AG10803 (cell line): ENCODE measurements around the gene LIMS3.
"Not testable (repeated sequence)": the region's sequence is repeated elsewhere in the genome, so short reads cannot be mapped to it uniquely, and the experiment has no call there.

Source experiments
- DNase-seq: peaks from one replicate; pipeline ENCODE4 v3.0.0; 2010; ENCODE audit warnings: low read depth
- H3K4me3 ChIP-seq: 2 replicates; pipeline ENCODE4 v1.5.1; 2011; ENCODE audit warnings: mild to moderate bottlenecking, low read length, control low read depth

LIMS3 gene, protein sequence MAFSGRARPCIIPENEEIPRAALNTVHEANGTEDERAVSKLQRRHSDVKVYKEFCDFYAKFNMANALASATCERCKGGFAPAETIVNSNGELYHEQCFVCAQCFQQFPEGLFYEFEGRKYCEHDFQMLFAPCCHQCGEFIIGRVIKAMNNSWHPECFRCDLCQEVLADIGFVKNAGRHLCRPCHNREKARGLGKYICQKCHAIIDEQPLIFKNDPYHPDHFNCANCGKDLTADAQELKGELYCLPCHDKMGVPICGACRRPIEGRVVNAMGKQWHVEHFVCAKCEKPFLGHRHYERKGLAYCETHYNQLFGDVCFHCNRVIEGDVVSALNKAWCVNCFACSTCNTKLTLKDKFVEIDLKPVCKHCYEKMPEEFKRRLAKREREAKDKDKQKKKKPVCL

DNA sequence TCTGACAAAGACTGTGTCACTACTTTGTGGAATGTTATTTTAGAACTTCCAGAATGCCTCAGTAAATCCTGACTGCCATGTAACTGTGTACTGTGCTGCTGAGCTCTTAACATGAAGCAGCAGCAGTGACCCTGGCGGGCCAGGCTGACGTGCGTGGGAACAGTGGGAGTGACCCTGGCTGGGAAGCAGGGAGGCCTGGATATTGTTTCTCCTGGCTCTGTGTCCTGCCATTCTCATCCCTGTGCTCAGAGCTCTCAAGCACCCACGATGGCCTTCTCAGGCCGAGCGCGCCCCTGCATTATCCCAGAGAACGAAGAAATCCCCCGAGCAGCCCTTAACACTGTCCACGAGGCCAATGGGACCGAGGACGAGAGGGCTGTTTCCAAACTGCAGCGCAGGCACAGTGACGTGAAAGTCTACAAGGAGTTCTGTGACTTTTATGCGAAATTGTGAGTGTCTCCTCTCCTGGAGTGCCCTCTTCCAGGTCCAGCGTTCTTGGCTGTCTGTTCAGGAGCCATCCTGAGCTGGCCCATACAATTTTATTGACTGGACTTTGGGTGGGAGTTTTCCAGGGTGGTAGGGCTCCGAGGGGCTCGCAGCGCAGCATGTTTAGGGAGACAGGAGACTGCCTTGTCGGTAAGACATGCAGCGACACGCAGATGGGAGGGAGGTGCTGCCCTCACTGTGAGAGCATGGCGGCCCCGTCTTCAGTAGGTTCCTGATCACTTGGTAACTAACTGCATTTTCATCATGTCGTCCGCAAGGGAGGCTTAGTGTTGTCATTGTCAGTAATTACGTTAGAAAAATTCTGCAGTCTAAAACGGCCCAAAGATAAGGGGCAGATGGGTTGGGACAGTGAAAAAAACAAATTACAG, at the start of gene LIMS3:
TSS of gene LIMS3 (plus strand) at position 227 of the 875 bp plus-strand sequence. CDS start at position 268, 41 bp downstream.
- H3K4me3 ChIP-seq, DNase-seq: not testable (repeated sequence)

DNA sequence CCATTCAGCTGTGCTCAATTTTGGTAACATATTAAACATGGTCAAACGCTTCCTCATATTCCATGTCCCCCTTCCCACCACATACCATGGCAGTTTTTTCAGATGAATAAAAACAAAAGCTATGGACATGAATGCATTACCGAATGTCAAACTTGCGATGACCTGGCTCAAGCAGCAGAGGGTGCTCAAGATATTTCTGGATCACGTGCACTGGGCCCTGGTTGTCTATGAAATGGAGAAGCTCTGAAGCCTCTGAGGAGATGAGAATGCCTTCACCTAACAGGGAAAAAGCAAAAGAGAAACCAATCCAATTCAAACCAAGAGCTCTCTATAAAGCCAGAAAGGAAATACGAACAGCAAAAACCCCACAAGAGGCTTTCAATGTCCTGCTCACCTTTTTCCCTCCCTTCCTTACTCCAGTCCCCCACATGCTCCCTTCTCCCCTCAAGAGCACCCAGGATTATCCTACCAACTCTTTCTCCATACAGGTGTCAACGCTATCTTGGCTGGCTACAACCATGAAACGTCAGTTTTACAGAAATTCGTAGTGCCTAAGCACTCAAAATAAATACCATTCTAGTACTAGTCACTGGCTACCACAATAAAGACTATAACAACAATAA, 27.2 kb upstream of the LIMS3 start:
- not testable (repeated sequence) for H3K4me3 ChIP-seq, DNase-seq

DNA sequence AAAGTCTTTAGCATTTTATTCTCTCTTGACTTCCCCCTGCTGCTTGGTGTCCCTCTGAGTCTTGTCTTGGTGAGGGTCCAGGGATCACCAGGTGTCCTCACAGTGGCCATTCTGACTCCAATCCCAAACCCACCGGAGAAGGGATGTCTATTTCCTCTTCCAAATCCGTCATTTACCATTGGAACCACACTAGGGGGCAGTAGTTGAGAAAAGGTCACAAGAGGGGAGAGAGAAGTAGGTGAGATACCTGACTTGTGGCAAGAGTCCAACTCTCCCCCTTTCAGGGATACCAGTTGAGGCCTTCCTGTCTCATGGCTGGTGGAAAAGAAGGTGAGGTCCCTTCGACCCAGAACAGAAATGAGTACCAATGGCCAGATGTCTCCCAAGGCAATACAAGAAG, 21.9 kb upstream of the LIMS3 start:
- not testable (repeated sequence) for H3K4me3 ChIP-seq, DNase-seq

DNA sequence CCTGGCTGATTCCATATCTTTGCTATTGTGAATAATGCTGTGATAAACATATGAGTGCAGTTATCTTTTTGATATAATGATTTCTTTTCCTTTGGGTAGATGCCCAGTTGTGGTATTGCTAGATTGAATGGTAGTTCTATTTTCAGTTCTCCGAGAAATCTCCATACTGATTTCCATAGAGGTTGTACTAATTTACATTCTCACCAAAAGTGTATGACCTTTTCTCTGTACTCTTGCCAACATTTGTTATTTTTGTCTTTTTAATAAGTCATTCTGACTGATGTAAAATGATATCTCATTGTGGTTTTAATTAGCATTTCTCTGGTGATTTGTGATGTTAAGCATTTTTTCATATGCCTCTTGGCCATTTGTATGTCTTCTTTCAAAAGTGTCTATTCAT, 16.4 kb upstream of the LIMS3 start:
- DNase-seq, result not testable (repeated sequence)

DNA sequence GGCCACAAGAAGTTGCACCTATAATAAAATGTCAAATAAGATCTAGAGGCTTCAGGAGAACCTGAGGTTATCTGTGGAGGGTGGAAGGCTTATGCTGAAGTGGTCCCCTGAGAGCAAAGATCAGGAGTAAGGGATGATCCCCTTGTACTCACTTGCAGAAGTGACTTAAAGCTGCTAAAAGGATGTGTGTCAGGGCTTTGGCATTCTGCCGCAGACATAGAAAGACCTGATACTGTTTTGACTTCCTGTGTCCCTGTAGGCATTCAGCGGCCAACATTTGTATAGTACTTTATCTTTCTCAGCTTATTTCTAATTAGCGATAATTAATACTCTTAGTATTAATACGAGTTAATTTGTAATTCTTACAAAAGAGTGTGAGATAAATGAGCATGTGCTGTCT, 10.1 kb upstream of the LIMS3 start:
- not testable (repeated sequence) for H3K4me3 ChIP-seq, DNase-seq

More for the DNA sequence above, 16.4 kb upstream of the LIMS3 start:
- not testable (repeated sequence) for H3K4me3 ChIP-seq

DNA sequence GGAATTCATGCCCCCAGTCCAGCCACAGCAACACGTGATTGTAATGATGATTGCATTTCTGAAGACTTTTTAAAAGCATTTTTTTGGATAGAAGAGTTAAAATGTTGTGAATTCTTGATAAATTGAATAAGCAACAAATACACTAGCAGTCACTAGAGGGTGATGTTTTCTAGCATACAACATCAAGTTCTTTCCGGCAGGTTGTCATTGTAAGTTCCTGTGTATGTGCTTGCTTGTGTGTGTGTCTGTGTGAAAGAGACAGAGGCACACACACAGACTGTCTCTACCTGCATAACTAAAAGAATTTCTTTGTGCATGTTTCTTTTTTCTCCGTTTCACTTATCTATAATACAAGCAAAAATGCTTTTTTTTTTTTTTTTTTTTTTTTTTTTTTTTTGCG, 8.6 kb upstream of the LIMS3 start:
- H3K4me3 ChIP-seq, DNase-seq: not testable (repeated sequence)

DNA sequence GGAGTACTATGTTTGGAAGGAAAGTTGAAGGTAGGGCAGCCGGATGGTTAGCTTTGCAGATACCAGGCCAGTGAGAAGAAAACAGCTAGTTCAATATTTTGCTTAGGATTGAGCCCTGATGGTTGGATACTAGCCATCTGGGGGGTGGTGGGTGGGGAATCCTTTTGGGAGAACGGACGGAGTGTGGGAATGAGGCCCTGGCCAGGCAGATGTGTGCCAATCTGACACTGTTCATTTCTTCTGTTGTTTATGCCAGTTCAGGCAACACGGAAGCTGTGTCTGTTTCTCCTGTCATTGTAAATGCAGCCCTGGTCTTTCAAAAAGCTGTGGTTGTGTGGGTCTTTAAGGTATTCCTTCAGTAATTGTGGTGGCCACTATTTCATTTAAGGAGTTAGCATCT, 7.5 kb upstream of the LIMS3 start:
- H3K4me3 ChIP-seq, DNase-seq: not testable (repeated sequence)

DNA sequence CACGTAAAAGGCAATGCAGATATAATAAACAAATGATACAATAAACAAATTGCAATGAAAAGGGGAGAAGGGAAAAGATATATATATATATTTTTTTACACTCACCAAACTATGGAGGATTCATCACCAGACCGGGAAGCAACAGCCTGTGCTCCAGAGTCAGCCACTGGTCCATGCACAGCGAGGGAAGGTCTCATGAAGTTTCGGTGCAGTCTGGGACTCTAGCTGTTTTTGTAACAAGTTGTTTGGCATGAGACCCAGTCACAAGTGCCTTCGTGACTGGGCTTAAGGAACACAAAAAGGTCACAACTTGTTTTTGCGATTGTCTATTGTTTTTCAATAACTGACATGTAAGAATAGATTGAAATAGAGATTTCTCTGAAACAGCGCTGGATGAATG, 4.8 kb upstream of the LIMS3 start:
- not testable (repeated sequence) for DNase-seq, H3K4me3 ChIP-seq

DNA sequence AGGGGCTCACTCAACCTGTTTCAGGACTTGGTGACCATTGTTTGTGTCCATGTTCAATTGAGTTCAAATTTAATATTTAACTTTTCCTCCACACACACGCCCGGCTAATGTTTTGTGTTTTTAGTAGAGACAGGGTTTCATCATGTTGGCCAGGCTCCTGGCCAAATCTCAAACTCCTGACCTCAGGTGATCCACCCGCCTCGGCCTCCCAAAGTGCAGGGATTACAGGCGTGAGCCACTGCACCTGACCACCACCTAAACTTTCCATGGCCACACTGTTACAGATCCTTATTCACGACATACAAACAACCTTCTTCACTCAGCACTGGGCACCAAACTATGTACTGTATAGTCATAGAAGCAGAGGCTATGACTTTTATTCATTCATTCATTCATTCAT, 4.3 kb upstream of the LIMS3 start:
- not testable (repeated sequence) for H3K4me3 ChIP-seq, DNase-seq

DNA sequence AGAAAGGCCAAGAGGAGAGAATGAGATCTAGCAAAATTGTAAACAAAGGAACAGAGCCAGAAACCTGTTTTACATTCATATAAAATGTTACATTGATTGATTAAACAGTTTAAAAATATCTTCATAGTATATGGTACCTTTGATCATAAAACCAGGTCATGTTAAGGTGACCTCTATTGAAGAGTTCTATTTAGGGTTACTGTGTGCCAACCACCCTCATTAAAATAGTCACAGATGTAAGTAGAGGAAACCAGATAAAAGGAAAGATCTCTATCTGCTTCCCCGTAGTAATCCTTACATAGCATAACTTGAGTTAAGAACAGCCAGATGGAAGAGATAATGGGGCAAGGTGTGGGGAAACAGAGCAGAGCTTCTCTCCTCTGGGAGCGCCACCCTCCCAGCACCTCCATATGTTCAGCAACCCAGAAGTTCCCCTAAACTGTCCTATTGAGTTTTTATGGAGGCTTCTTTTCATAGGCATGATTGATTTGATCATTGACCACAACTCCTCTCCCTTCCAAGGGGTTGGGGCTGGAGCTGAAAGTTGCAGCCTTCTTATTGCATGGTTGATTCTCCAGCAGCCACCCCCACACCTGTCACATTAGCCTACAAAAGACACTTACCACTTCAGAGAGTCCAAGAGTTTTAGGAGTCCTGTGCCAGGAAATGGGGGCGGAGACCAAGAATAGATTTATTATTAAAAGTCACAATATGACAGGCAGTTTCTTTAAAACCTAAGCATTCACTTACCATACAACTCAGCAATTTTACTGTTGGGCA, 3.2 kb upstream of the LIMS3 start:
- not testable (repeated sequence) for H3K4me3 ChIP-seq

DNA sequence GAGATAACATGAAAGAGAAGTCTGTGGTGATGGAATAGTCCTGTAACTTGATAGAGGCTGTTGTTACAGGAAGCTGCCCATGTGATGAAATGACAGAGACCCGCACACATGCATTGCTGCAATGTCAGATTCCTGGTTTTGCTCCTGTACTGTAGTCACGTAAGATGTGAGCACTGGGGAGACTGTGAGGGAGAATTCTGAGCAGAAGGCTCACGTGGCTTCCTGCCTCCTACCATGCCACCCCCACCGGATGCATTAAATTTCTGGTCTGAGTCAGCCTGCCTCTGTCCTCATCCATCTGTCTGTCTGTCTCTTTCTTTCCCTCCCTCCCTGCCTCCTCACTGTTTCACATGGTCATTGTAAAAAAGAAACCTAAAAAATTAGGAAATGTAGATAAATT, 2.3 kb upstream of the LIMS3 start:
- H3K4me3 ChIP-seq, DNase-seq: not testable (repeated sequence)

More for the DNA sequence above, 3.2 kb upstream of the LIMS3 start:
- not testable (repeated sequence) for DNase-seq

DNA sequence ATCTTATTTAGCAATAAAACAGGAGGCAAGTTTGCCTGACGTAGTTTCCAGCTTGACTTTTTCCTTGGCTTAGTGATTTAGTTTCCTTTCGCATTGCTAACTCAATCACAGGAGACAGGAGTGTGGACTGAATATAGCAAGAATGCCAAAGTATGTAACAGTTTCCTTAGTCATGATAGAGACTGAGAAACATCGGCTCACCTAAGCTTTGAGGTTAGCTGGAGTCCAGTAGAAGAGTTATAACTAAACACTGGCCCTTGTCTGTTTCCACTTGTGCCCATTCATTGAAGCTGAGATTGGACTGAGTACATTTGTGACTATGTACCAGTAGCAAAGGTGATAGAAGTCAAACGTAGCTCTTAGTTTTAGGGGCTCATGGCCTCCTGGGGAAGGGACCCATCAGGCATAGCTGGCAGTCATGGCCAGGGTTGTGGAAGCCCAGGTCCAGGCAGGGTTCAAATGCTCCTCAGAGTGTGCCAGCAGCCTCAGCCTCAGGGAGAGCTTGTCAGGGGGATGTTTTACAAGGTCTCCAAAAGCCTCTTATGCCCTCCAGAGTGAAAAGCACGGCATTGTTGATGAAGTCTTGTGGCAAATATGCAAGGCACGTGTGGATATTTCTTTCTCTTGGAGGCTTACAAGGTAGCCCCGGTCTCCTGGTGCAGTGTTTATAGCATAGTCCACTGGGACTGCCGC, 573 bp upstream of the LIMS3 start:
- H3K4me3 ChIP-seq, DNase-seq: not testable (repeated sequence)

DNA sequence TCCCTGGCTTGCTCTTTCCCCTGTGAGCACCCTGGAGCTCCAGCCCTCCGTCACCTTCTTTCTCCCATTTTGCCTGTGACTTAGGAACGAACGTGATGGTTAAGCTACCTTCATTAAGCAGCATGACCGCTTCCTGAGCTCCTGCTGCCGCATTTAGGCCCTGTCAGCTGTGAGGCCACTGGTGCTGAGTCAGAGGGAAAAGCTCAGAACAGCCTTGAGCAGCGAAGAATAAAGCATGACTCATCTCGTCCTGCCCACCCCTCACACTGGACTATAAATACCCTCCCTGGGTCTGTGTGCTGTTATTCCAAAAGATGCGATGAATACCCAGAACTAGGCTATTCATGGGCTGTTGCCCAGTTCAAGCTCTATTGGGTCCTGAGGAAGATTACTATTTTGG, 7.3 kb downstream of the LIMS3 start:
- DNase-seq, H3K4me3 ChIP-seq: not testable (repeated sequence)

DNA sequence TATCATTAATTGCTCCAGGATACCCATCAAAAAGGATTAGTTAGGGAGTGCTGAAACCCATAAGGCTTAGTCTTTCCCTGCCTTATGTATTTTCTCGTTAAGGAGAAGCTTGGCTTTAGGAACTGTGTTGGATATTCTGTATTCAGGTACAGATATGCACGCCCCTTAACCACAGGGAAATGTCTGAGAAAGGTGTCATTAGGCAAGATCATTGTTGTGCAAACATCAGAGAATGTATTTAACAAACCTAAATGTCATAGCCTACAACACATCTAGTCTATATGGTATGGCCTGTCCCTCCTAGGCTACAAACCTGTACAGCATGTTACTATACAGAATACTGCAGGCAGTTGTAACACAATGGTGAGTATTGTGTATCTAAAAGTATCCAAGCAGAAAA, 10.1 kb downstream of the LIMS3 start:
- not testable (repeated sequence) for H3K4me3 ChIP-seq, DNase-seq

DNA sequence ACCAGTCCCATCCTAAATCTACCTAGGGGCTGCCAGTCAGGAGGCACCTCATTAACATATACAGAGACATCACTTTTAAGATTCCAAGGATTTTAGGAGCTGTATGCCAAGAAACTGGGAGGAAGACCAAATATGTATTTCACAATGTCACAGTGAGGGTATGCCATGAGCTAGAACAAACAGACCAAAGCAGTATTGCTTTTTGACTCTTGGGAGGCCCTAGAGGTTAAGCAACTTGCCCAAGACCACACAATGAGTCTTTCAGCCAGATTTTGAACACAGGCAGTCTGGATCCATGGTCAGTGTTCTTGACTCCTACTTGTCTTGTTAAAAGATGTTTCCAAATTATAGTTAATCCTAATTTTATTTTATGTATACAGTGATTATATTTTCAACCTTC, 12.3 kb downstream of the LIMS3 start:
- not testable (repeated sequence) for DNase-seq, H3K4me3 ChIP-seq

DNA sequence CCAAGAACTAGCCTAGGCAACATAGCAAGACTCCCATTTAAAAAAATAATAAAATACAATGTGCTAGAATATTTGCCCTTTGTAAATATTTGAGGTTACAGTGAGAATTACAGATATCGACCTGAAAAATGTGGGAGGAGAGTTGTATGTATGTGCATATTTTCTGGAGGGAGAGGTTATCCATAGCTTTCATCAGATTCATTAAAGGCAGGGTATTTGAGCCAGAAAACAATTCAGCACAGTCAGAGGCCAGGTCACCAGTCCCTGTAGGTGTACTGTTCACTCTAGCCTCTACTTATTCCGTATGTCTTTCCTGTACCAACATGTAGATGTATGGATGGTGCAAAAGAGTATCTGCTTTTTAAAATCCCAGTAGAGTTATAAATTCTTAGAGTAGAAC, 15.4 kb downstream of the LIMS3 start:
- H3K4me3 ChIP-seq, DNase-seq: not testable (repeated sequence)

DNA sequence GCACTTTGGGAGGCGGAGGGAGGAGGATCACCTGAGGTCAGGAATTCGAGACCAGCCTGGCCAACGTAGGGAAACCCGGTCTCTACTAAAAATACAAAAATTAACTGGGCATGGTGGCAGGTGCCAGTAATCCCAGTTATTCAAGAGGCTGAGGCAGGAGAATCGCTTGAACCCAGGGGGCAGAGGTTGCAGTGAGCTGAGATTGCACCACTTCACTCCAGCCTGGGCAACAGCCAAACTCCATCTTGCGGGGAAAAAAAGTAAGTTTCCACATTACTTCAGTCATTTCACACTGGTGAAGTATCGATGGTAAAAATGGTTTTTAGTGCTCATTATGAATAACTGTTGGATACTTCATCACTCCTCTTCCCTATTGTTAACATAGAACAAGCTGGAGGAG, 16.1 kb downstream of the LIMS3 start:
- not testable (repeated sequence) for DNase-seq, H3K4me3 ChIP-seq

DNA sequence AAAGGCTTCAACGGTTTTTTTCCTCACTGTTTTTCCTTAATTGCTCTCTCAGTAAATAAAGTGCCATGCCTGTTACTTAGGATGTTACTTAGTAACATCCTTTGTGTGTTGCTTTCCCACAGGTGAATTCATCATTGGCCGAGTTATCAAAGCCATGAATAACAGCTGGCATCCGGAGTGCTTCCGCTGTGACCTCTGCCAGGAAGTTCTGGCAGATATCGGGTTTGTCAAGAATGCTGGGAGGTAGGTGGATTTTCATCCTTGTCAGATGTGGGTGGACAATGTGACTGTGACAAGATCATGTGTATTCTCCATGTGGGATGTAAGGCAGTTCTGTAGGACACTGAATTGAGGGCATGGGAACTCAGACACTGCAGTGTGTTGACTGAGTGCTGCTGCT, 17.3 kb downstream of the LIMS3 start:
- DNase-seq, H3K4me3 ChIP-seq: not testable (repeated sequence)

DNA sequence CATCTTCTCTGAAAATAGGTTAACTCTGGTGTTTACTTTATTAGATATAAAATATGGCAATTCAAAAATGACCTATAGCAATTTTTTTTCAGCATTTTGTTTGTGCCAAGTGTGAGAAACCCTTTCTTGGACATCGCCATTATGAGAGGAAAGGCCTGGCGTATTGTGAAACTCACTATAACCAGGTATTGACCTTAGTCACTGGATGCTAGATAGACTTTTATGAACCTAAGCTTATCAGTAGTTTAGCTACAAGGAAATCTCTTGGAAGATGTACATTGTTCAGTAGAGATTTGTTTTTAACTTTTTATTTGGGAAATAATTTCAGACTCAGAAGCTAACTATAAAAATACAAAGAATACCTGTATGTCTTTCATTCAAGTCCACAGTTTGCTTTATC, 21.7 kb downstream of the LIMS3 start:
- H3K4me3 ChIP-seq, DNase-seq: not testable (repeated sequence)
